NCI-H1417 treated with DMSO at 0.1 percent for 48 hours (cell line): ENCODE results near the gene C13orf46.
"Not testable (repeated sequence)": the region's sequence is repeated elsewhere in the genome, so short reads cannot be mapped to it uniquely, and the experiment has no call there.

Experiments
- DNase-seq: peaks from one replicate; lab custom pipeline; 2025; lab: John Stamatoyannopoulos, UW

Gene C13orf46

GRCh38 chr13:113923376-113924063 is 50.4 kb downstream of the C13orf46 start:
- DNase-seq, result no peak

- DNase-seq, result no peak
Observed at GRCh38 chr13:113922412-113923118, 51.3 kb downstream of the C13orf46 start.

DNA sequence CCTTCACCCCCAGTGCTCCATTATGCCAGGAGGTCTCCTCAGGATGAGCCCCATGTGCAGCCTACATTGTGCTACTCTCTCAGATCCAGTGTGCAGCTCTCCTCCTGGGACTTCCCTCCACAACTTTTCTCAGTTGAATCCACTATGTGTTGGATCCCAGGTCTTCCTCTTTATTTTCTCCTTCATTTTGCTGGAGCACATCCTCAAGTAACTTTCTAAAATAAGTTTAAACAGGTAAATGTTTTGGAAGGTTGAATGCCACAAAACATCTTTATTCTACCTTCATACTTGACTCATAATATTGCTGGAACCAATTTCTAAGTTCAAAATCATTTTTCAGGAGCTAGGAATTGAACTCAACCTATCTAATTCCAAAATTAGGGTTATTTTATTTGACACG is 52.1 kb downstream of the C13orf46 start:
- DNase-seq, result no peak

DNA sequence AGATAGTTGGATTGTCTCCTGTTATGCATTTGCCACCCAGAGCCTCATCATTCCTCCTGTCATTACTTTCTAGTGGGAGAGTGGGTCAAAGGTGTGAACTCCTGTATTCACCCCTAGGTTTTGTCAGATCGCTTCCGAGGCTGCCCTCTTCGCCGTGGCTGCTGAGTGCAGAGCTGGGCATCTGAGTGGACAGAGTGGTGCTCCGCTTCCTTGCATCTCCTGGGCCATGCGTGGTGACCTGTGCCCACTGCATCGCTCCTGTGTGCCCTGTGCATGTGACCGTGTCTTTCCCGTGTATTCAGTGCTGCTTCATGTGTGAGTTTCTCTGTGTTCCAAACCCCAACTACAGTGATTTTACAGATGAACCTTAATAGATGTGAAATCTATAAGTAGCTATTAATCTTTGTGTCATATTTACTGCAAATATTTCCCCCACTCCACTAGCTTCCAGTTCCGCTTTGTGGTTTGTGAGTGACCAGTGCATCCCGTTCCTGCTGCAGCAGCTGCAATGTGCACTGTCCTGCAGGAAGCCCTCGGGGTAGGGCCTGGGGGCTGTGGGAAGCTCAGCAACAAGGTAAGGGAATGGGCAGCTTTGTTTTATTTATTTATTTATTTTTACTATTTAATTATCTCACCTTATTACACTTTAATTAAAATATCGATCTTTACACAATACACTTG is 53.1 kb downstream of the C13orf46 start:
- no peak for DNase-seq

GRCh38 chr13:113919761-113920559 is 53.9 kb downstream of the C13orf46 start:
- no peak for DNase-seq

DNA sequence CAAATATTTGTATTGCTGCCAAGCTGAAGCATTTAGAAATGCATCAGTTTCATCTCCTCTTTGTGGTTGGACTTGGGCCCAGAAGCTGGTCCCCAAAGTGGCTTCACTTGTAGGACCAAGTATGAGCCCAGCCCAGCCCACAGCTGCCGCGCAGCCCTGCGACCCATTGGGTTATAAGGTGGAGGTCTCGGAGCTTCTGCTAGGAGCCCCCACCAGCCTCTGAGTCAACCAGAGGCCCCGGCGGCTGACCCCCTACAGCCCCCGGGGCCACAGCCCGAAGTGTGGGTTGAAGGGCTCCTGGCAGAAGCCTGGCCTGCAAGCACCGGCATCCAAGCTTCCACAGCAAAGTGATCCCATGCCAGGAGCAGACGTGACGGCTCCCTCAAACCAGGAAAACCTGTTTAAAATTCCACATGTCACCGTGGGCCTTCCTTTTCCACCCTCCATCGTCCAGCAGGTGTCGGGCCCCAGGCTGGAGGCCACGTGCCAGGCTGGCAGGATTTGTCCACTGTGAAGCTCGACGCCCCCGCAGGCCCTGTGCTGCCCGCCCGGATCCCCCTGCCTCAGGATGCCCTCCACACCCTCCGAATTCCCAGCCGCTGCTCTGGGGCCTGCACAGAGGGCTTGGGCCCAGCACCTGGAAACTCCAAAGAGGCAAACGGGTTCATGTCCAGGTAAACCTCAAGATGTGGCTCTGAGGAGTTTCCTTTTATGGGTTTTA is 54.7 kb downstream of the C13orf46 start:
- DNase-seq, result no peak

DNA sequence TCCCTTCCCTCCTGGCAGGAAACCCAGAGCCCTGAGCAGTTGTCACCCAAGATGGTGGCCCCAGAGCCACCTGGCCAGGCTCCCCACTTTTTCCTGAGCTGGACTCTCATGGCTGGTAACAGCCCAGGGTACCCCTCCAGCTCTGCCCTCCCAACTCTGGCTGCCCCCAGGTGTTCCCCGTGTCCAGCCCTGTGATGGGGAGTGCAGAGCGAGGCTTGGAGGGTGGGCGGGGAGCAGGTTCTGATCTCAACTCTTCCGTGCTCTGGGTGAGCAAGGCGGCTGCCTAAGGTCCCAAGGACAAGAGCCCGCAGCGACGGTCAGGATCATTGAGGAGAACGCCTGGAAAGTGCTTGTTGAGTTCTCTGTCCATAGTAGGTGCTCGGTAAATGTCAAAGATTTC is 55.3 kb downstream of the C13orf46 start:
- no peak for DNase-seq

DNA sequence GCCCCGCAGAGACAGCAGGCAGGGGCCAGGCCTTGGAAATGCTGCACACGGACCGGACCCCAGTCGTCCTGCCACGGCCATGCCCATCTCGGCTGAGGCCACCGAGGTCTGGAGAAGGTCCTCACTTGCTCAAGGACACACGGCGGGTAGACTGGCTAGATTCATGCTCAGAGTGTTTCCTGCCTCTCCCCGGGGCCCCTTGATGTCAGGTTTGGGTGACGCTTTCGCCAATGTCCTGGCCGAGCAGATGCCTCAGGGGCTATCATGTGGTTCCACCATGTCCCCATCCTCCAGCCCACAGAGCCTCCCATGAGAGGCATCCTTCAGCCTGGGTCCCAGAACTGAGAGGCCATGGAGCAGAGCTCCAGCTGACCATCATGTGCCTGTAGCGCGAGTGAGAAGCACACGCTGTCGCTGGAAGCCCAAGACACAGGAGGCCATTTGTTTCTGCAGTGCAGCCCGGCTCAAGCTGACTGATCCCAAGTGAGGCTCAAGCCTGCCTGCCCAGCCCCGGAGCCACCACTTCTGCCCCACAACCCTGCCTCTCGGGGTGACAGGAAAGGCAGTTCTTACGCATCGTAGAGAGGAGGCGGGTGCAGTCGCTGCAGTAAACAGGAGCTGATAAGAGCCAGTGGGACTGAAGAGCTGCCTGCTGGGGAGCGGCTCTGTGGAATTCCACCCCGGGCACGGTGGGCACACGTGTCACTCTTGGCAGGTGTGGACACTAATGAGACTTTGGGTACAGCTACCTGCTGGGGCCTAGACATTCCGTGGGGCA is 56.1 kb downstream of the C13orf46 start:
- DNase-seq, result no peak

DNA sequence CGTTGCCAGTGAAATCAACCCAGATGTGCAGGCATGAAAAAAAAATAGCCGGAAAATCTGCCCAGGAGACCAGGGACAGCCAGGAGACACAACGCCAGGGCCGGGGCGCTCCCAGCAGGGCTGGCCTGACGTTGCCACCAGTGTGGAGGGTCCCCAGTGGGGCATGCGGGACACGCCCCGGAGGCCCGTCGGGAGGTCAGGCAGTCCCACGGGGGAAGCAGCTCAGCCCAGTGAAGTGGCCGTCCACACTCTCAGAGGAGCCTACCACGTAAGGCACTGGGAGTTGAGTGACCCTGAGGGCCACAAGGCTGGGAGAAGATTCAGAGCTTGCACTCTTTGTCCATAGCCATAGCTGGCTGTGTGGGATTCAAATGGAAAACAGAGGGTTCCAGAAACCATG is 56.8 kb downstream of the C13orf46 start:
- no peak for DNase-seq

DNA sequence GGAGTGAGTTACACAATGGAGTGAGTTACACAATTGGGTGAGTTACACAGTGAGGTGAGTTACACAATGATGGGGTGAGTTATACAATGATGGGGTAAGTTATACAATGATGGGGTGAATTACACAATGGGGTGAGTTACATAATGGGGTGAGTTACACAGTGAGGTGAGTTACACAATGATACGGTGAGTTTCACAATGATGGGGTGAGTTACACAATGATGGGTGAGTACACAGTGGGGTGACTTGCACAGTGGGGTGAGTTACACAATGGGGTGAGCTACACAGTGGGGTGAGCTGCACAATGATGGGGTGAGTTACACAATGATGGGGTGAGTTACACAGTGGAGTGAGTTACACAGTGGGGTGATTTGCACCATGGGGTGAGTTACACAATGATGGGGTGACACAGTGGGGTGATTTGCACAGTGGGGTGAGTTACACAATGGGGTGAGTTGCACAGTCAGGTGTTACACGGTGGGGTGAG is 57.5 kb downstream of the C13orf46 start:
- DNase-seq, result no peak

DNA sequence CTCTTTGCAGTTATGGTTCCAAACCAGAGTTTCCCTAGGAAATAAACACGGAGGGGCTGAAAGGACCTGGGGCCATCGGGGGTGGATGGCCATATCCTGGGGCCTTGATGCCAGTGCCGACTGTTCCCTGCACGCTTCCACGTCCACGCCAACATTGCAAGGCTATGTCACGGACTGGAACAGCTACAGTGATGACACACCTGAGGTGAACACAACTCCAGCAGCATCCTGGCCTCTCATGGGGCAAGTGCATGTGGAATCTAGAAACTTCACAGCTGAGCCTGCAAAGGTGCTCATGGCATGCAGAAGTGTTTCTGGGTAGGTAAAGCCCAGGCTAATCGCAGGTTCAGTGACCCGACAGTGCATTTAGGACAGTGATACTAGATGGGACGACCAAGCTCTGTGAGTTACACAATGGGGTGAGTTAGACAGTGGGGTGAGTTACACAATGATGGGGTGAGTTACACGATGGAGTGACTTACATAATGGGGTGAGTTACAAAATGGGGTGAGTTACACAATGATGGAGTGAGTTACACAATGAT is 58.0 kb downstream of the C13orf46 start:
- DNase-seq, result no peak

DNA sequence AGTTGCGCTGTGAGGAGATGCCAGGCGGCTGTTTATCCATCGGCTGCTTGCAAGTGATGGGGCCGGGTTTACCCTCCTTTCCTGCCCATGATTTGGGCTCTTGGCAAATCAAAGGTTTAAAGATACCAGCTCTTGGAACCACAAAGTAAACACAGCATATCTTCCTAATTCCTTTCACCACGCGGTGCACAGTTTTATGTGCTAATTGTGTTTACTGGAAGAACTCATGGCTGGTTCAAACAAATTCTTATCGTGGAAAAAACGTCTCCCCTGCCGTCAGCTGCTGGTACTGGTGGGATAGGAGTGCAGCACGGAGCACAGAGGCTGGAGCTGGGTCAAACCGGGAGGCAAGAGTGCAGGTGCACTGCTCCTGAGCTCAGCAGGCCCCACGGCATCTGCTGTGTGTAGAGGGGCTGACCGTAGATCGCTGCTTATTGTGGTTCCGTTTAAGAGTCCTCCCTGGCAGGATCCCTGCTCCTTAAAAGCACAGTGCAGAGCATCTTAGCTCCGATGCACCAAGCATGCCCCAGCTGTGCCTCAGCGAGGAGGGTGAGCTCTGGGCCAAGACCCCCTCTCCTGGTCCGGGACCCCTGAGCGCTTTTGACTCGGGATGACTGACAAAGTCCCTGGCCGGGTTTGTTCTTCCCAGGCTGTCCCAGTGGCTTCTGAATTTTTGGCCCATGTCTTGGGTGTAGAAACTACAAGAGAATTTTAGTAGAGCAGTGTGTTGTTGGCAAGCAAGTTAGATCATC is 58.7 kb downstream of the C13orf46 start:
- no peak for DNase-seq

- no peak for DNase-seq
Observed at GRCh38 chr13:113914333-113915011, 59.4 kb downstream of the C13orf46 start.

- not testable (repeated sequence) for DNase-seq
Observed at GRCh38 chr13:113913838-113914237, 60.0 kb downstream of the C13orf46 start.

DNA sequence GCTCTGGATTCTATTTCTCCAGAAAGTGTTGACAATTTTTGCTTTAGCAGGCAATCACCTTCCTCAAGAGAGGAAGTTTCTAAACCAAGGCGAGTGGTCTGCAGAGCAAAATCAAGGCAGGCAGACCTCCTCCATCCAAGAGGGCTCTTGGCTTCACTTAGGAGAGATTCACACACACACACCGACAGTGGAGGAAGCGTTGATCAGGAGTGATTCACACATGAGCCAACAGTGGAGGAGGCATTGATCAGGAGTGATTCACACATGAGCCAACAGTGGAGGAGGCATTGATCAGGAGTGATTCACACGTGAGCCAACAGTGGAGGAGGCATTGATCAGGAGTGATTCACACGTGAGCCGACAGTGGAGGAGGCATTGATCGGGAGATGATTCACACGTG is 60.5 kb downstream of the C13orf46 start:
- DNase-seq, result not testable (repeated sequence)

- DNase-seq, result no peak
Observed at GRCh38 chr13:113912596-113912995, 61.3 kb downstream of the C13orf46 start.

- no peak for DNase-seq
Observed at GRCh38 chr13:113907635-113908617, 66.0 kb downstream of the C13orf46 start.

DNA sequence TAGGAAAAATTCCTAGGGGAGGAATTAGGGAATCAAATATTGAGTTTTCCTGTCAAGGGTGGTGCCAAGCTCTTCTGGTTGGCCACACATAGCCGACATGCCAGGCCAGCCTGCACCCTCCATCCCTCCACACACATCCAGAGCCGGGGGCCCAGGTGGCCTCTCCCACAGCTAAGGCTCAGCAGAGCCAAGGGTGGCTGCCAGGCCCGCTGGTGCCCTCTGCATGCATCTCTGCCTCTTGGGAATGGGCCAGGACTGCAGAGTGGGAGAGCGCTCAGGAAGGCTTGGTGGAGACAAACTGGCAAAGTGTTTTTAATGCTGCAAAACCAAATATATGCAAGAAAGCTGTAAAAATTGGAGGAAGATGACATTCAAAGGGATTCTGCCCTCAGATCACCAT is 67.3 kb downstream of the C13orf46 start:
- DNase-seq, result no peak
